HG03039 (cell line): ENCODE results near the gene VAV3.
"Not testable (repeated sequence)": the region's sequence is repeated elsewhere in the genome, so short reads cannot be mapped to it uniquely, and the experiment has no call there.

Experiments
- ATAC-seq: cut with Tn5 transposase; IDR thresholded peaks from one replicate; pipeline ENCODE4 v1.9.1; 2021; ENCODE audit warnings: mild to moderate bottlenecking, moderate library complexity; ENCODE audit not compliant: unreplicated experiment

The VAV3 gene

DNA sequence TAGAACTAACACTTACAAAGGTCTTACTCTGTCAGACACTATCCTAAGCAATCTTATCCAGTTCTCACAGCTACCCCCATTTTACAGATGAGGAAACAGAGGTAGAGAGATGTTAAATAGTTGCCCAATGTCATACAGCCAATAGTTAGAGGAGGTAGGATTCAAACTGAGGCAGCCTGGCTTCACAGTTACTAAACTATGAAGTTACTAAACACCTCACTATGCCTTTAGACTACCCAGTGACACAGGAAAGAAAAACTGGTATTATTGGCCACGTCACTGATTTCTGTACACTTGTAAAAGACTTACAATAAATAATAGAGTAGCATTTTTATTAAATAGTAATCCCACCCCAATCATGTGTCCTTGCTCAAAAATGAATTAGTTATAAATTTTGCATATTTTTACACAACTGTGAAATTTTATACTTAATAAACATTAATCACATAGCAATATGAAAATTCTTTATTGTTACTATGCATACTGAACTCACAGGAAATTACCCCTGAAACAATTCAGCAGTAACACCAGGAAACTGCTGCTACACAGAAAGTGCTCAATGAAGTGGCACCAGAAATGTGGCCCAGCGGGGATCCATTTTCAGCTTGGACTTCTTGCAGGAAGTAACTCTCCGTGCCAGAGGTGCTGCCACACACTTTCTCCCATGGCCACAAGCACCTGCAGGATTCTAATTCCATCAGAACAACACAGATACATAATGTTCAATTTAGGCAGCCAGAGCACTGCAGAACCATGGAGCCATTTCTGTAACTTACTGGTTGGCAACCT is 69.4 kb downstream of the VAV3 start:
- ATAC-seq = no peak

DNA sequence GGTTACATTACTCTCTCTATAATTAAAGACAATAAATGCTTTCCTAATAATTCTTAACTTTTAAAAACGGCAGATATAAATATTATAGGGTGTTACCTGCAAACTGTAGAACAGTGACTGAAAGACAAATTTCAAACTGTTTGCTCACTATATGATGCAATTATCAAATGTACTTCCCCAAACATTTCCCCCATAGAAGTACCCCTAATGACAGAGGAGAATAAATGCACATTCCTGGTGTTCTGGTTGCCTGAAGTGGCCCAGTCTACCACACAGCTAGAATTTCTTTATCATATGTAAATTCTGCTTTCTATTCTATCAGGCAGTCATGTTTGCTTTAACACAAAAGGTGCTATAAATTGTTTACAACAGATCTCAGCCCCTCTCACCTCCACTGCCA is 70.4 kb downstream of the VAV3 start:
- ATAC-seq = no peak

DNA sequence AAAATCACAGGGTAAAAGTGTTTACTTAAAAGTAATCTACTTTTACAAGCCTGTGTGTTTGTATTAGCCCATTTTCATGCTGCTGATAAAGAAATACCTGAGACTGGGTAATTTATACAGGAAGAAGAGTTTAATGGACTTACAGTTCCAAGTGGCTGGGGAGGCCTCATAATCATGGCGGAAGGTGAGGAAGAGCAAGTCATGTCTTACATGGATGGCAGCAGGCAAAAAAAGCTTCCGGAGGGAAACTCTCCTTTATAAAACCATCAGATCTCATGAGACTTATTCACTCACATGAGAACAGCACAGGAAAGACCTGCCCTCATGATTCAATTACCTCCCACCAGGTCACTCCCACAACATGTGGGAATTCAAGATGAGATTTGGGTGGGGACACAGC is 71.6 kb downstream of the VAV3 start:
- ATAC-seq = not testable (repeated sequence)

DNA sequence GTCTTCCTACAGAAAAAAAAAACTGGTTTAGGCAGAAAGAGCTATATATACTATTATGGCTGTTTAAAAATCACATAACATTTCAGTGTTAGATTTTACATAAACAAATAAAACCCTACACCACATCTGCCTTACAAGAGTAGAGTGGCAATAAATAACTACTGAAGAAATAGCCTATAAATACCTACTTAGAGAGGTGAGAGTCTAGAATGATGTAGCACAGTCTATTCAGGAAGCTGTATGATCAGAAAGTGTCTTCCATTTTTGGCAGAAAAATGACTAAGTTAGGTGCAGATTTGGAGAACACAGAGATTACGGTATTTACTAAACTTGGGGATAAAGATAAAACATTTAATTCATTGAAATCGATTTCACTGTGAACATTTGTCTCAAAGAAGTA is 75.5 kb downstream of the VAV3 start:
- no peak for ATAC-seq

DNA sequence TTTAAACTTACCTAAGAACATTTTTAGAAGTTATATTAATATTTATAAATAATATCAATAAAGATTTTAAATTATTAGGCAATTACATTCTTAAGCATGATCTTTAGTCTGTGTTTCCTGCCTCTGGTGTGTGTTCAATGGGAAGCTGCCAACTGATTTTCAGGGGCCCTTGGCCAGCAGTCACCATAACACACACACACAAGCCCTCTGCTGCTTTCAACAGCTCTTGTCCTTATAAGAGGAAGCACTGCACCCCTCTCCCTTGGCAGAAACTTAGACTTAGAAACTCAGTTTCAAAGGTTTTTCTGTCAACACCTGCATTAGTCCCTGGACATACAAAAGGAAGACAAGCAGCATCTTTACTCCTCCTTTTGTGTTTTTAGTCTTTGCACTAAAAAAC is 81.4 kb downstream of the VAV3 start:
- ATAC-seq = no peak

DNA sequence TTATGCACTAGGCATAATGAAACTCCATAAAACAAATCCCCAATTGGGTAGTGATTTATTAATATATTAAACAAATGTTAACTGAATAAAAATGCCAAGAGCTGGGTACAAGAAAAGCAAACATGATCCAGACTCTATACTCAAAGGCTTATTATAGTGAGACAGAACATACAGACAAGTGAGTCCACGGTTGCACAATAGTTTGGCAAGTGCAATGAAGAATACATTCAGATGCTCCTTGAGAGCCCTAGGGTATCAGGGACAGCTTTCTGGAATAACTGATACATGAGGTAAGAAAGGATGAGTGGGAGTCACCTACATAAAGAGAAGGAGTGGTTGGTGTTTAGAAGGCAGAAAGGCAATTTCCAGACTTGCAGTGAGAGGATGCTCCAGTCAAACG is 85.1 kb downstream of the VAV3 start:
- ATAC-seq = no peak

DNA sequence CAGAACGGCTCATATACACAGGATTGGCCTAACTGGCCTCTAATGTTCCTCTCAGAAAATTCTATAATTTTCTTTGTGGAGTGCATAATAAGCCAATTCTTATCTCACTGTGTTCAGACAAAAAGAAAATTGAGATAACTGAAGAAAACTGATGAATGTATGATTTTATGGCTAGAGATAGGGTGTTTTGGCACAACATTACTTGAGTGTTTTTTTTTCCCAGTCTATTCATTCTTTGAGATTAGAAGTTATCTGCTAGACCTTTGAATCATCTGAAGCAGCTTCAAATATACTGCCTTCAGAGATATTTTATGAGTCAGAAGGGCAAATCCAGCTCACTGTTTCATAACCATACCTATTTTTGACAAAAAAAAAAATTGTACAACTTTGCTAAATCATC is 85.6 kb downstream of the VAV3 start:
- no peak for ATAC-seq

DNA sequence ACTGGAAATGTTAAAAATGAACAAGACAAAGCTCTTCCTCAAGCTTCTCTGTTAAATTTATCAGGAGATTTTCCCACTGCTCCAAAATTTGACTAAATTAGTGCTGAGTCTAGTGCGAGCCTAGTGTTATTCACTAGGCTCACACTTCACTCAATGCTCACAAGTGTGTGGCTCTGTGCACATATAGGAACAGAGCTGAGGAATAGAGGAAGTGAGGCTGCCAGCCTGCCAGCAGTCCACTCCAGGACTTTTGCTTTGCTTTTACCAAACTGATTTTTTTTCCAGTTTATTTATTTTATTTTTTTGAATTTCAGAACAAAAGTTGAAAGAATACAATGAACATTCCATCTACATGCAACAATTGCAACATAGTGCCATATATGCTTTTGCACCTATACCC is 87.2 kb downstream of the VAV3 start:
- ATAC-seq = no peak

DNA sequence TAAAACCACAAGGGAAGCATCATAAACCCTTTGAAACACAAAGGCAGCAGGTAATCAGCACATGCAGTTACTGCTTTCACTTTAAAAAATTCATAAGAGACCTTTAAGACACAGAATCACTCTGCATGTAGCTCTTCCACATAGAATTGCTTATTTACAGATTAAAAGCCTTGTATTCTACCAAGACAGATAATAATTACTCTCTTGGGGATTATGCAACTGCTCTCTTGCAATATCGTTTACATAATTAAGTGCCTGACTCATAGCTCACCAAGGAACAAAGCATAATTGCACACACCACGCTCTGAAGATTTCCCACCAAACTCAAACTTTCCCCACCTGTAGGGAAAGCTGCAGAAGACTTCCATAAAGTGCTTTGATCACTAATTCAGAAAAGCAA is 87.9 kb downstream of the VAV3 start:
- no peak for ATAC-seq

DNA sequence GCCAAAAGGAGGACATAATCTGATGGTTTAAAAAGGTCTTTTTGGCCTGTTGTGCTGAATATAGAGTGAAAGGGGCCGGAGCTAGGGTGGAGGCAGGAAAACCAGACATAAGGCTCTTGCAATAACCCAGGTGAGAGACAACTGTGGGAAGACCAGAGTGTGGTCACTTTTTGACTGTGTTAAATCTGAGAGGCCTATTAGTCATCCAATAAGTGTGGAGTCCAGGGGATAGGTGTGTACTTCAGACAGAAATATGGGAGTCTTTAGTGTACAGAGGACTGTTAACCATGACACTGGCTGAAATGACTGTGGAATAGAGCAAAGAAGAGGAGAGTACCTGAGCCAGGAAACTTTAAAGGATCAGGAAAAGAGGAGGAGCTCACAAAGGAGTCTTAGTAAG is 89.3 kb downstream of the VAV3 start:
- no peak for ATAC-seq

DNA sequence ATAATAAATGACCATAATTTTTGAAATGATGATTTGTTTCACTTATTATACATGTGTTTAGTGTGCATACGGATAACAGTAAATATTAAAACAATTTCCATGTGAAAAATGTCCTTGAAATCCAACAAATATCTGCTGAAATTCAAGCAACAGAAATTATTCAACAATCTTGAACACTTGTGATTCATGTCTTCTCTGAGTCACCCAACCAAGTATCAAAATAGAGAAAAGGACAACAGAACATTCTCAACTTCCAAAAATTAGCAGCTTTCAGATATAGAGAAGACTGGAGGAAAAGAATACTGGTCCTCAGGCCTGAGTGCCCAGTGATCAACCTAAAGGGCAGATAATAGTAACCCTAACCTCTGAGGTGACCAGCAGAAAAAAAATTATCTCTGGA is 90.8 kb downstream of the VAV3 start:
- ATAC-seq = no peak

DNA sequence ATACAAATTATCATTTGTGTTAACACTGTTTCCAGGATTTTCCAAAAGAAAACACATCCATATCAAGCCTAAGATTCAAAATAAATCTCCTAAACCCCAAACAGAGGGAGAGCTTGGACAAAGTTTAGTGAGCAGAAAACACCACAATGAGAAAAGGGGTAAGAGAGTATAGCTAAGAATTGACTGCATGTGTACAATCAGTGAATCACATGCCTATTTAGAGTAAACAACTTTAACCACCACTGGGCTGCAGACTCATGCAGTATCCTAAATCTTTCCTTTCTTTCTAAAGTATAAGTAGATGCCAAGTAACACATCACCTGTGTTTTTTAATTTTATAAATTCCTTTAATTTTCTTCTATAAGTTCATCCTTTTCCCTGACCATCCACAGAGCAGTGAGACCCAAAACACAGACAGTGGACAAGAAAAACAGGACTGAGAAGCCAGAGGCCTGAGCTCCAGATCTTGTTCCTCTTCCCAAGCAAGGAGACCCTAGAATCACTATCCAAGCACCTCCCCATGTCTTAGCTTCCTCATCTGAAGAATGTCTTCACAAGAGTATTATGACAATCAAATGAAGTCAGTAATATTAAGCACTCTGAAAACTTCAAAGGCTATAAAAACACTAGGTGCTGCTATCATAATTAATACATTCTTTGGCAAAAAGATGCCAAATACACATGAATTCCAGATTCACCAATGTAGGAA is 93.1 kb downstream of the VAV3 start:
- no peak for ATAC-seq

DNA sequence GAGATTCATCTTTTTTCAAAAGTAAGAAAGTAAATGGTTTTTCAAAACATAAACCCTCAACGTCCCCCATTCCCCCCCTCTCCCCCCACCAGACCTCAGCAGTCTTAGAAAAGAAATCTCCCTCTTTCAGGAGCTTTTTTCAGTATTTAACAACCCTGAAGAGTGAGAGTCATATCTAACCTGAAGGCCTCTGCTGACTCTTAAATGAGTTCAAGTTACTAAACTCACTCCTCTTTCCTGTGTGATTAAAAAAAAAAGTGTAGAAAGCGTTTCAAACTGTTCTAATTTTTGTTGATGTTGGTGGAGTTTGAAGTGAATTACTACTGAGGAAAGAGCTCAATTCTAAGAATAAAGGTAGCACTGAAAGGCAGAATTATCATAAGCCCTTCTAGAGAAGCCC is 93.7 kb downstream of the VAV3 start:
- no peak for ATAC-seq

DNA sequence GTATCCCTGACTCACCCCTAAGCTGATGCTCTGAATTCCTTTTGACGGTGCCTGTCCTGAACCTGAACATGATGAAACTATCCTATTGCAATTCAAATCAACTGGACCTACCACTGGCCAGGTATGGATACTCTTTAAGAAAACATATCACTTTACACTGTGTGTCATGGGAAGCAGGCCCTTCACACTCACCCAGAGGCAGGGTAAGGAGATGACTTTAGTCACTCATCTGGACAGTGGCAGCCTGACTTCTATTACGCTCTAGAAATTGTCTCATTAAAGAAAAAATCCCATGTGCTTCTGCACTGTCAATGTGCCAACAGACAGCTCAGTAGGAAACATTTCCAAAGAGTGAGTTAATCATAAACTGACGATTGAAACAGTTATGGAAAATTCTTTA is 94.3 kb downstream of the VAV3 start:
- no peak for ATAC-seq

DNA sequence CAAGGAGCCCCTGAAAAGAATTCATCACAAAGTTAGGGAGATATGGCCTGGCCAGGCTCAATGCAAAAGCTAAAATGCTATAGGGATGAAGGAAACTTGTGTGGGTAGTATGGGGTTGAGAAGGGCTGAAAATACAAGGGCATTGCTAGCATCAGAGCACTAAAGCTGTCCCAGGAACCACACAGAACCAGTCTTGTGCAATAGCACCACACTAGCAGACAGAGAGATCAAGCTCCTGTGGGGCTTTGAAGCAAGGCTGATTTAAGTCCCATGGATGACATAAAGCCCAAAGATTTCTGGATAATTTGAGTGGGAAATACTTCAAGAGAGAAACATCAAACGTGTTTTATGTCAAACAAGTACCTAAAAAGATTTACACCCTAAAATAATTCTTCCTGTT is 97.1 kb downstream of the VAV3 start:
- ATAC-seq = no peak

DNA sequence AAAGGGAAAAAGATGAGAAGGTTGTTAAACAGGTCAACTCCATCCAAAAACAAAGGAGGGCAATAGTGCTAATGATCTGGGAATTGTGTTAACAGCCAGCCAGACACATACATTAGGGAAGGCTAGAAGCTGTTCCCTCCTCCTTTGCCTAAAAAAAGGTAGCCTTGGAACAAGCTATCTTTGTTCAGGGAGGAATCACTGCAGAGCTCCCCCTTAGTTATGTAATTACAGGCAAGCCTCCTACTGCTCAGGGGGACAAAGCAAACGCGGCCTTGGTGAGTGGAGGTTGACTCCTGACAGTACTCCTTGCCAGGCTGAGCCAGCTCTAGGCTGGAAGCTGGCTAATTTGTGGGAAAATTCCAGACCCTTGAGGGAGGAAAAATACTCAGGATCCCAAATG is 97.6 kb downstream of the VAV3 start:
- no peak for ATAC-seq

DNA sequence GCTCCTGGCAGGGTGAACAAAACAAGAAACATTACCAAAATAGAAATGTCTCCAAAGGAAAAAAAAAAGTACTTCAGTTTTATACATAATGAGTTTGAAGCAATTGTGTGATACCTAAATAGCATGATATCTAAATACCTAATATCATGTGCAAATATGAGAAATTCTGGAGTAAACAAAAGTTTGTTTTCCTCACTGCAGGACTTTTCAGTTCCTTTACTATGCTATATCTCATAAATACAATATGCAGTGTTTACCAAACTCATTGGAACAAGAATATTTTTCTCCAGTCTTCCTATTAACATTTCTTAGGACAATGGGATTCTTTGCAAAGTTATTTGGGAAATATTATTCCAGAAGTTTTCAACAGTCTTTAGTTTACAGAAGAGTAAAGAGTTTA is 98.1 kb downstream of the VAV3 start:
- no peak for ATAC-seq

DNA sequence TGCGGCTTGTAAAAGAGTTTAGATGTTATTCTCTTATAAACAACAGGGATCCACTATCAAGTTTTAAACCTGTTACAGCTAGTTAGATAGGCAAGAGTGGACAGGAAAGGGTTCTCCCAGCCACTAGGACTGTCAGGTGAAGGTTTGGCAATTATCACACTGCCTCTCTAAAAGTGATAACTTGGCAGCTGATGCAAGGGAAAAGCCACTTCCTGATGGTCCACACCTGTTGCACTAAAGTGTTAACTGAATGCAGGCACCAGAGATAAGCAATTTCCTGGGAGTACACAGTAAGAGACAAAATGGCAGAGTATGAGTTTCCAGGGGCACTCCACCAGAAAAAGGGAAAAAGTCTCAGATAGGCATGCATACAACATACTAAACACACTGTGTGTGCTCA is 99.4 kb downstream of the VAV3 start:
- no peak for ATAC-seq

DNA sequence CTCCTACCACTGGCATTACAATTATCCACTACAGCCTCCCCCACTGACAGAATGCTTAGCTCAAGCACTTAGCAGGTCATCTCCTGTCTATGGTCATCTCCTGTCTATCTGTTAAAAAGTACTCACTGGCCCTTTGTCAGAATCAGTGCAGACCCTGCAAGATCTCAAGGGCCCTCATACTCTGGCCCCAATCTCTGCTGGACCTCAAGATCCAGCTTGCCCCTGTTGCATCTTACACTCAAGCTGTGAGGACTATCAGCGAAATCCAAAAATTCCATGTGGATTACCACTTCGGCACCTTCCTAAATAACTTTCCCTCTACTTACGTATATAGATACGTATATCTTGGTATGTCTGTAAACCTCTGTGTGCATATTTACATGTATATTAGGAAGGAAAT is 101.6 kb downstream of the VAV3 start:
- no peak for ATAC-seq

DNA sequence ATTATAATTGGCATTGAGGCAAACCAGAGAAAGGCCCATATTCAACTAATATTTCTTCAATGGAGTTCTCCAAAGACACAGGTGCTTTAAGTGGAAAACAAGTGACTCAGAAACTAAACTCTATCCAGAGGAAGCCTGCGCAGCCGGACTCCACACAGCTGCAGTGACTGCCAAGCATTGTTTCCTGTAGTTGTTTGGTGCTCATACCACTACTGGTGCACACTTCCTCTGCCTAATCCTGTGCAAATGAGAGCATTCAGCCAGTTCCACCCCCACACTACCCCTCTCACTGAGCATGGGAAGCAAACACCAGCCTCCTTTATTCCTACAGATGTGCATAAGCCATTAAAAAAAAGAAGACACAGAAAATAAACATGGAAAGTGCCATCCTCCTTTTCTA is 102.9 kb downstream of the VAV3 start:
- ATAC-seq = no peak

DNA sequence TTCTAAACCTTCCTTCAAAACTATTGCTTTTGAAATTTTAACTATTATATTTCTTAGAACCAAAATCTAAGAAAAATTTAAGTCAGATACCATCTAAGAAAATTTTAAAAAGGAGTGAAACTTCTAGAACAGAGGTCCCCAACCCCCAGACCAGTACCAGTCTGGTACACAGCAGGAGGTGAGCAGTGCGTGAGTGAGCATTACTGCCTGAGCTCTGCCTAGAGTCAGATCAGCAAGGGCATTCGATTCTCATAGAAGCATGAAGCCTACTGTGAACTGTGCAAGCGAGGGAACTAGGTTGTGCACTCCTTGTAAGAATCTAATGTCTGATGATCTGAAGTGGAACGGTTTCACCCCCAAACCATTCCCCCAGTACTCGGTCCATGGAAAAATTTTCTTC is 106.7 kb downstream of the VAV3 start:
- ATAC-seq = no peak

DNA sequence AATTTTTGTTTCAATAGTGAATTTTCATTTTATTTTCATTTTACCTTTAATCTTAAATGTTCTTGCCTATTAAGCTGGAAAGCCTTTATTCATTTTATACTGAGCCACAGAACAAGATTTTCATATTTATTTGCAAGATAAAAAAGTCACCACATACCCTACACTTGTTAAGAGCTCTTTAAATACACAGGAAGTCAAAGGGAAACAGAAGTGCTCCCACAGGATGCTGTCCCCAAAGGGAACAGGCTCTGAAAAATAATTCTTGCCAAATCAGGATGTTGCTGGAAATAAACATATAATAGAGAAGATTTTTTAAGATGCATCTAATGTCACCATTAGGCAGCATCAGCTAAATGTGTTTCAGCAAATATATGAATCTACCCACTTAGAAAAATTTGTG is 113.6 kb downstream of the VAV3 start:
- ATAC-seq = no peak
